ENCODE measurements around the gene USP13.
A peak's percentile ranks its signal among the peaks of the same experiment; 100 is the strongest.

Gene USP13

GRCh38 chr3:179811321-179812095, 158.7 kb downstream of the USP13 start:
- no peaks in the 10 kb centered on the region for H3K36me3 ChIP-seq (ENCODE audit: low read depth)
- DNase-seq (ENCODE audit: low spot score) (no peak), ATAC-seq (ENCODE audit: low read depth) (peak; percentile 80)
- TF ChIP-seq, protein P1, sequence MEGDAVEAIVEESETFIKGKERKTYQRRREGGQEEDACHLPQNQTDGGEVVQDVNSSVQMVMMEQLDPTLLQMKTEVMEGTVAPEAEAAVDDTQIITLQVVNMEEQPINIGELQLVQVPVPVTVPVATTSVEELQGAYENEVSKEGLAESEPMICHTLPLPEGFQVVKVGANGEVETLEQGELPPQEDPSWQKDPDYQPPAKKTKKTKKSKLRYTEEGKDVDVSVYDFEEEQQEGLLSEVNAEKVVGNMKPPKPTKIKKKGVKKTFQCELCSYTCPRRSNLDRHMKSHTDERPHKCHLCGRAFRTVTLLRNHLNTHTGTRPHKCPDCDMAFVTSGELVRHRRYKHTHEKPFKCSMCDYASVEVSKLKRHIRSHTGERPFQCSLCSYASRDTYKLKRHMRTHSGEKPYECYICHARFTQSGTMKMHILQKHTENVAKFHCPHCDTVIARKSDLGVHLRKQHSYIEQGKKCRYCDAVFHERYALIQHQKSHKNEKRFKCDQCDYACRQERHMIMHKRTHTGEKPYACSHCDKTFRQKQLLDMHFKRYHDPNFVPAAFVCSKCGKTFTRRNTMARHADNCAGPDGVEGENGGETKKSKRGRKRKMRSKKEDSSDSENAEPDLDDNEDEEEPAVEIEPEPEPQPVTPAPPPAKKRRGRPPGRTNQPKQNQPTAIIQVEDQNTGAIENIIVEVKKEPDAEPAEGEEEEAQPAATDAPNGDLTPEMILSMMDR (IDR thresholded peaks at IDR 0.05; ENCODE audit: poor library complexity, severe bottlenecking), result peak; percentile 76
- H3K27me3 ChIP-seq (ENCODE audit: insufficient read depth, poor library complexity, severe bottlenecking), result no peaks in the 10 kb centered on the region
- H3K27ac ChIP-seq (ENCODE audit: poor library complexity, severe bottlenecking), result peak overlapping the region; percentile 49
- H3K4me3 ChIP-seq (ENCODE audit: severe bottlenecking), result no peak overlapping the region
- H3K4me1 ChIP-seq (ENCODE audit: insufficient read depth, poor library complexity, severe bottlenecking), result peaks cover 14% of the 10 kb centered on the region
- no peaks in the 10 kb centered on the region for H3K9me3 ChIP-seq (ENCODE audit: severe bottlenecking)

- peak overlapping the region; percentile 49 for H3K27ac ChIP-seq (ENCODE audit: poor library complexity, severe bottlenecking)
- no peaks in the 10 kb centered on the region for H3K36me3 ChIP-seq (ENCODE audit: low read depth)
- H3K9me3 ChIP-seq (ENCODE audit: severe bottlenecking), result no peaks in the 10 kb centered on the region
- H3K27me3 ChIP-seq (ENCODE audit: insufficient read depth, poor library complexity, severe bottlenecking), result no peaks in the 10 kb centered on the region
- no peak for DNase-seq (ENCODE audit: low spot score)
- ATAC-seq (ENCODE audit: low read depth), result no peak
- no peak overlapping the region for H3K4me3 ChIP-seq (ENCODE audit: severe bottlenecking)
- H3K4me1 ChIP-seq (ENCODE audit: insufficient read depth, poor library complexity, severe bottlenecking), result peaks cover 13% of the 10 kb centered on the region
- TF ChIP-seq, protein P1 (IDR thresholded peaks at IDR 0.05; ENCODE audit: poor library complexity, severe bottlenecking), result no peak
Observed at GRCh38 chr3:179812096-179812382, 159.2 kb downstream of the USP13 start.

DNA sequence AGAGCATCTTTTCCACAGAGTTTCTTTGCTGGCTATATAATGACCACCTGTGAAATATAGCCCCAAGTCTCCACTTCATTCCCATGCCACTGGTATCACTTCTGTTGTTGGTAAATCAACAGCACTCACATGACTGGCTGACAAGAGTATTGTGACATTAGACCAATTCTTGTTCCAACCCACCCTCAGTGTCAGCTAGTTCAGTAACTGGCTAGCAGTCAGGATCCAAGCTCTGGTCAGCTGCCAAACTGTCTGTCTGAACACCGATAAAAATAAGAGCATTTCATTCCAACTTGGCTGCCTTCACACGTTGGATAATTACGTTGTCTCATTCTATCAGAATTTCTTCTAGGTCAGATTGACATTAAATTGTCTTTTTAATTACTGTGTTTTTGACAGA, 166.5 kb downstream of the USP13 start:
- Histone ChIP-seq H3K9me3 (ENCODE audit: severe bottlenecking) (no peaks in the 10 kb centered on the region), H3K27me3 (ENCODE audit: insufficient read depth, poor library complexity, severe bottlenecking) (no peaks in the 10 kb centered on the region), H3K27ac (ENCODE audit: poor library complexity, severe bottlenecking) (no peak overlapping the region), H3K4me1 (ENCODE audit: insufficient read depth, poor library complexity, severe bottlenecking) (no peaks in the 10 kb centered on the region), H3K4me3 (ENCODE audit: severe bottlenecking) (no peak overlapping the region), H3K36me3 (ENCODE audit: low read depth) (no peaks in the 10 kb centered on the region)
- ATAC-seq (ENCODE audit: low read depth) (no peak), DNase-seq (ENCODE audit: low spot score) (no peak)
- TF ChIP-seq, protein P1 (IDR thresholded peaks at IDR 0.05; ENCODE audit: poor library complexity, severe bottlenecking), result no peak

- H3K27ac ChIP-seq (ENCODE audit: poor library complexity, severe bottlenecking), result no peak overlapping the region
- no peaks in the 10 kb centered on the region for H3K27me3 ChIP-seq (ENCODE audit: insufficient read depth, poor library complexity, severe bottlenecking)
- no peaks in the 10 kb centered on the region for H3K4me1 ChIP-seq (ENCODE audit: insufficient read depth, poor library complexity, severe bottlenecking)
- TF ChIP-seq, protein P1 (IDR thresholded peaks at IDR 0.05; ENCODE audit: poor library complexity, severe bottlenecking), result no peak
- no peak overlapping the region for H3K4me3 ChIP-seq (ENCODE audit: severe bottlenecking)
- ATAC-seq (ENCODE audit: low read depth), result no peak
- no peaks in the 10 kb centered on the region for H3K36me3 ChIP-seq (ENCODE audit: low read depth)
- no peaks in the 10 kb centered on the region for H3K9me3 ChIP-seq (ENCODE audit: severe bottlenecking)
- DNase-seq (ENCODE audit: low spot score), result no peak
Observed at GRCh38 chr3:179822296-179822695, 169.5 kb downstream of the USP13 start.

DNA sequence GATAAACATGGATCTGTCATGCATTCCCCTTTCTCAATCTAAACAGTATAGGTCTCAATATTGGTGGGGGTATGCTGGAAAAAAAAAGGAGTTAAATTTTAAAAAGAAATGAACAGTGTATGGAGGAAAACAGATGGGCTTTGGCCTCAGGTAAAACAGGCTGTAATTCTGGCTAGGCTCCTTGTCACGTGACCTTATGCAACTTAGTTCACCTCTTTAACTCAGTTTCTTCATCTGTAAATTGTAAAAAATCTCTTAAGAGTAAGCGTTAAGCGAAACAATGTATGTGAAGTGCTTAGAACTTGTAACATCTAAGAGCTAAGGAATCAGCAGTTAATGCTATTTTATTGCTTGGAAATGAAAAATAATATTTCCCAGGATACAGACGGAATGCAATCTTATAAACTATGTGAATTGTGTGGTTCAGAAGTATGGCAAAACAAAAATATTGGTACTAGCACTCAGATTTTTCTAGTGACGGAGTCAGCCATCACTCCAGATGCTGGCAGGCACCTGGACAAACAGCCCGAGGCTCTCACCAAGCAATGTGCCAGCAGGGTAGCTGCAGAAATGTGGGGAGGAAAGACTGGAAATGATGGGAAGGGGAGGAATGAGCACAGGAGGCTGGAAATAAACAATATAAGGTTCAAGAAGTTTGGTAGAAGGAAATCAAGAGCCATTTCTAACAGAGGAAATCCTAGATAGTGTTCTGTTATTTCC, 172.8 kb downstream of the USP13 start:
- ATAC-seq (ENCODE audit: low read depth), result no peak
- H3K36me3 ChIP-seq (ENCODE audit: low read depth), result no peaks in the 10 kb centered on the region
- no peaks in the 10 kb centered on the region for H3K4me1 ChIP-seq (ENCODE audit: insufficient read depth, poor library complexity, severe bottlenecking)
- H3K4me3 ChIP-seq (ENCODE audit: severe bottlenecking), result no peak overlapping the region
- H3K27ac ChIP-seq (ENCODE audit: poor library complexity, severe bottlenecking), result no peak overlapping the region
- H3K9me3 ChIP-seq (ENCODE audit: severe bottlenecking), result no peaks in the 10 kb centered on the region
- DNase-seq (ENCODE audit: low spot score), result no peak
- H3K27me3 ChIP-seq (ENCODE audit: insufficient read depth, poor library complexity, severe bottlenecking), result no peaks in the 10 kb centered on the region
- TF ChIP-seq, protein P1 (IDR thresholded peaks at IDR 0.05; ENCODE audit: poor library complexity, severe bottlenecking), result no peak
